ENCODE results near the gene EXOC6. TPM values are rescaled to one million over a fixed set of nuclear protein-coding genes. Genes with fewer than 3 reads are reported as not detected.

EXOC6 gene
- total RNA-seq, 1 experiment from 2014 or later, result 5.9 TPM

DNA sequence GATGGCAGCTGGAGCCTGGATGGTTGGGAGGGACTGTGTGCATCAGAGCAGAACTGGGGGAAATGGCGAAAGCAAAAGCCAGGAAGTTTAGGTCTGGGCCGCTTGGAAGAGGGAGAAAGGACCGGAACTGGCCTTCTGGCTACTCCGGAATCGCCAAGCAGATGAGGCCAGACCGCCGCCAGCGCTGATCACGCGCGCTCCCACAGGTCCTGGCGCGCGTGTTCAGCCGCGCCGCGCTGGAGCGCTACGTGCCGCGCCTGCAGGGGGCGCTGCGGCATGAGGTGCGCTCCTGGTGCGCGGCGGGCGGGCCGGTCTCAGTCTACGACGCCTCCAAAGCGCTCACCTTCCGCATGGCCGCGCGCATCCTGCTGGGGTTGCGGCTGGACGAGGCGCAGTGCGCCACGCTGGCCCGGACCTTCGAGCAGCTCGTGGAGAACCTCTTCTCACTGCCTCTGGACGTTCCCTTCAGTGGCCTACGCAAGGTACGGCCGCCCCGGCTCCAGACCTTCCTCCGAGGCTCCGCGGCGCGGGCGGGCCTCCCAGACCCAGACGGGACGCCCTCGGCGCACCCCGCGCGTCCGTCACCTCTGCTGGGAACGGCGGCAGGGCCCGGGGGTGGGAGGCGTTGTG is 214.3 kb downstream of the EXOC6 start:
- Histone ChIP-seq H3K27ac (no peak overlapping the region), H3K4me3 (no peak overlapping the region), H3K9me3 (replicated peaks) (no peaks in the 10 kb centered on the region), H3K4me1 (peaks cover 3% of the 10 kb centered on the region; the same call in 1 of the 2 replicates), H3K27me3 (no peaks in the 10 kb centered on the region), H3K36me3 (no peaks in the 10 kb centered on the region)
- no peak for DNase-seq

DNA sequence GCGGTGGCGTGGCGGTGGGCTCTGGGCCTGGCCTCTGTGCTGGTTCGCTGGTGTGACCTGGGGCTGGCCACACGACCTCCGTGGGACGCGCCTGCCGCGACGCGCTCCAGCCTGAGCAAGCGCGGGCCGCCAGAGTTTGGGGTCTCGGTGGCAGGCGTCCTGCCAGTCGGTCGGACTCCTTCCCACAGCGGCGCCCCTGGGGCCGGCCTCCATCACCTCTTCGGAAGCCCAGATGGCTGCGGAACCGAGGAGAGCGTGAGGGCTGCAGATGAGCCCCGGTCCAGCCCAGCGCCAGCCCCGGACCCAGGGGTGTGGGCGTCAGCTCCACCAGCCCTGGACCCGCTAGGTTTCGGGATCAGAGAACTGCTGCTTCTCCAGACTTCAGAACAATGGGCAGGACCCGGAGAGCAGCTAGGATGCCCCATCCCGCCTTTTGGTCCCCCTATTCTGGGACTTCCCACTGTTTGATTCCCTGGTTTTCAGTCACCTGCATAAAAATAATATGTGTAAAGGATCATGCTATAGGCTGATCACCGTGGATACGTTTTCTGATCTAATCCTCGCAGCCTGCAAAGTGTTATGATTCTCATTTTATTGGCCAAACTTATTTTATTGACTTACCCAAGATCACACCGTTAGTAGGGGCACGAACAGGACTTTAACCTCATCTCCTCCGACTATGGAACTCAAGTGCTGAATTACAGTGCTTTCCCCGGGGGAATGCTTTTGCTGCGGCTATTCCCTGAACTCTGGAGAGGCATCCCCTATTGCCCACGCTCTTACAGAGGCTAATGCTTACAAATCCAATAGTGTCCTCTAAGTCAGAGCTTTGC is 215.0 kb downstream of the EXOC6 start:
- DNase-seq, result no peak
- Histone ChIP-seq H3K9me3 (replicated peaks) (no peaks in the 10 kb centered on the region), H3K27me3 (no peaks in the 10 kb centered on the region), H3K36me3 (no peaks in the 10 kb centered on the region), H3K4me1 (peaks cover 3% of the 10 kb centered on the region; the same call in 1 of the 2 replicates), H3K27ac (no peak overlapping the region), H3K4me3 (no peak overlapping the region)

DNA sequence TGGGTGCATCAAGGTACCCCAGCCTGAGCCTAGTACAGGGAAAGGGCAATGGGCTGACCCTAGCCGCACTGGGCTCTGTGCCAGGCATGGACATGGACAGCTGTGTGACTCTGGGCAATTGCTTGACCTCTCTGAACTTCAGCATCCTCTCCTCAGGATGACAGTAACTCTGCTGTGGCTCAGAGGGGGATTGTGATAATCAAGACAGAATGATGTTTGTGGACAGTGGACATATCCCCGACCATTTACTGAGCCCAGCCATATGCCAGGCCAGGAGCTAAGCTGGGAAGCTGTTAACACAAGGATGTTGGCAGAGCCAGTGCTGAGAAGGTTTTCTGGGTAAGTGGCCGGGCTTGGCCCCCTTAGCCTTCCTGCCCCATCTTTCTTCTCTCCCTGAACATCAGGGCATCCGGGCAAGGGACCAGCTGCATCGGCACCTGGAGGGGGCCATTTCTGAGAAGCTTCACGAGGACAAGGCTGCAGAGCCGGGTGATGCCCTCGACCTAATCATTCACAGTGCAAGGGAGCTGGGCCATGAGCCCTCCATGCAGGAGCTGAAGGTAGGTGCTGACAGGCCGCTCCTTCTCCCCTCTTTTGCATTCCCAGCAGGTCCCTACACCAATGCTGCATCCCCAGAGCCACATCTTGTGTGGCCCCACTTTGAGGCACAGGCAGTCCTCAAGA is 215.8 kb downstream of the EXOC6 start:
- Histone ChIP-seq H3K4me3 (no peak overlapping the region), H3K4me1 (peaks cover 2% of the 10 kb centered on the region; the same call in 1 of the 2 replicates), H3K36me3 (no peaks in the 10 kb centered on the region), H3K27me3 (no peaks in the 10 kb centered on the region), H3K27ac (no peak overlapping the region), H3K9me3 (replicated peaks) (no peaks in the 10 kb centered on the region)
- no peak for DNase-seq

DNA sequence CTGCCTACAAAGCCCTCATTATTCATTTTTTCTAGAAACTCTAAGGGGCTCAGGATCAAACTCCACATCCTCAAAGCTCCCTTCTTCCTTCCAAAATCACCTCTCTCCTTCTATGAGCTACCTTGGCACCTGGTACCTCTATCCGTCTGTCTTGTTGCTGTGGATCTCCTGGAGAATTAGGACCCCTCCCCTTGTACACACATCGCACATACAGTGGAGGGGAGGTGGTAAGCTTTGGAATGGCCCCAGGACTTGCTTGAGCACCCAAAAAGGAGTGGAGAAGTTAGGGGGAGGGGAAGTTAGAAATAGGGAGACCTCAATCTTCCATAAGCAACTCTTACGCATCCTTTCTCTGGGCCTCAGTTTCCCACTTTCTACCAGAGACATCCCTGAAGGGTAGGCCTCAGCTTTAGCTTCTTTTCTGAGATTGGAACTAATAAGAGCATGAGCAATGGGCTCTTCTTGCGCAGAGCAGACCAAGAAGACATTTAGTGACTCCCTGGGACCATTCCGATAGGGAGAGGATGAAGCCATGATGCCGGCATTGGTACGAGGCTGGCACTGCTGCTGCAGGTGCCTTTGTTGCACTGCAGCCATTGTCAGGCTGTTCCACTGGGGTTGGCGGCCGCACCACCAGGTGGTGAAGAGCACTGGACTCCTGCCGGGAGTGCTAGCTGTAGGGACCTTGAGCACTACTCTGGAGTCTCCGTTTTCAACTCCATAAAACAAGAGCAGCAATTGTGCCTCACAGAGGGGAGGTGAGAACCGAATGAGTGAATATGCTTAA is 216.7 kb downstream of the EXOC6 start:
- Histone ChIP-seq H3K36me3 (no peaks in the 10 kb centered on the region), H3K4me3 (no peak overlapping the region), H3K4me1 (no peaks in the 10 kb centered on the region), H3K27ac (no peak overlapping the region), H3K9me3 (replicated peaks) (no peaks in the 10 kb centered on the region), H3K27me3 (no peaks in the 10 kb centered on the region)
- no peak for DNase-seq

DNA sequence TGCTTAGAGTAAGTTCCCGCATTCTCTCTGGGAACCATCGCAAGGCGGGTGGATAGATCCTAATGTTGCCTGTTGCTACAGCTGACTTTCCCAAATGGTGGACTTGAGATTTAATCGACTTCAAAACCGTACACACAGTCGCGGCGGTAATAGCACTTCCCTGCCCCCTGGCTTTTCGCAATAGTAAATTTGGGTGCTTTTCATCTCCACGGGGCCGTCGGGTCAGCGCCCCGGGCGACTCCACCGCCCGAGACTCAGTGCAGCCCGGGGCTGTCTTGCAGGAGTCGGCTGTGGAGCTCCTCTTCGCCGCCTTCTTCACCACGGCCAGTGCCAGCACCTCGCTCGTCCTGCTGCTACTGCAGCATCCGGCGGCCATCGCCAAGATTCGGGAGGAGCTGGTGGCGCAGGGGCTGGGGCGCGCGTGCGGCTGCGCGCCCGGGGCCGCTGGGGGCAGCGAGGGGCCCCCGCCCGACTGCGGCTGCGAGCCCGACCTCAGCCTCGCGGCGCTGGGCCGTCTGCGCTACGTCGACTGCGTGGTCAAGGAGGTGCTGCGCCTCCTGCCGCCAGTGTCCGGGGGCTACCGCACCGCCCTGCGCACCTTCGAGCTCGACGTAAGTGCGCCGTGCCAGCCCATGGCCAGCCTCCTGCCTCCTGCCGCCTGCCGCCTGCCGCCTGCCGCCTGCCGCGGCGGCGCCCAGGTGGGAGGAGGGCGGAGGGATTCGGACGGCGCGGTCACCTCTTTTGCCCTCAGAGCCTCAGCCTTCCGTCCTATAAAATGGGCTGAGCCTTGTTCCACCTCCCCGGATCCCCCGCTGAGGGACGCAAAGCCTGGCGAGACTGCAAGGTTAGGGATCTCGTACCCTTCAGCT is 217.6 kb downstream of the EXOC6 start:
- Histone ChIP-seq H3K27me3 (no peaks in the 10 kb centered on the region), H3K4me1 (no peaks in the 10 kb centered on the region), H3K9me3 (replicated peaks) (no peaks in the 10 kb centered on the region), H3K36me3 (no peaks in the 10 kb centered on the region), H3K4me3 (no peak overlapping the region), H3K27ac (no peak overlapping the region)
- no peak for DNase-seq

DNA sequence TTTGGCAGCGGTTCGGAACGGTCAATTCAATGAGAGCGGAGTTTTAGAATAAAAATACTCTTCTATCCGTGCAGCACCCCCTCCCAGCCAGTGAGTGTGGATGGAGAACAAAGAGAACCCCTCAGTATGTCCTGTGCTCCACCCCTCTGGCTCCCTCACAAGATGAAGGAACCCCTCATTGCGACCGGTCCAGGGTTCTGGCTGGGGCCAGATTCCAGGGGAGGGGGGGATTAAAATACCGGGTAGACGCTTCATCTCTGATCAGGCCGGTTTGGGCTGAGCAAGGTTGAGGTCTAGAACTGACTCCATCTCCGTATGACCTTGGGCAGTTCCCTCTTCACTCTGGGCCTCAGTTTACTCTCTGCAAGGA is 218.2 kb downstream of the EXOC6 start:
- H3K9me3 ChIP-seq (replicated peaks), result no peaks in the 10 kb centered on the region
- no peaks in the 10 kb centered on the region for H3K36me3 ChIP-seq
- no peak for DNase-seq
- H3K4me3 ChIP-seq, result no peak overlapping the region
- no peak overlapping the region for H3K27ac ChIP-seq
- H3K27me3 ChIP-seq, result no peaks in the 10 kb centered on the region
- no peaks in the 10 kb centered on the region for H3K4me1 ChIP-seq

DNA sequence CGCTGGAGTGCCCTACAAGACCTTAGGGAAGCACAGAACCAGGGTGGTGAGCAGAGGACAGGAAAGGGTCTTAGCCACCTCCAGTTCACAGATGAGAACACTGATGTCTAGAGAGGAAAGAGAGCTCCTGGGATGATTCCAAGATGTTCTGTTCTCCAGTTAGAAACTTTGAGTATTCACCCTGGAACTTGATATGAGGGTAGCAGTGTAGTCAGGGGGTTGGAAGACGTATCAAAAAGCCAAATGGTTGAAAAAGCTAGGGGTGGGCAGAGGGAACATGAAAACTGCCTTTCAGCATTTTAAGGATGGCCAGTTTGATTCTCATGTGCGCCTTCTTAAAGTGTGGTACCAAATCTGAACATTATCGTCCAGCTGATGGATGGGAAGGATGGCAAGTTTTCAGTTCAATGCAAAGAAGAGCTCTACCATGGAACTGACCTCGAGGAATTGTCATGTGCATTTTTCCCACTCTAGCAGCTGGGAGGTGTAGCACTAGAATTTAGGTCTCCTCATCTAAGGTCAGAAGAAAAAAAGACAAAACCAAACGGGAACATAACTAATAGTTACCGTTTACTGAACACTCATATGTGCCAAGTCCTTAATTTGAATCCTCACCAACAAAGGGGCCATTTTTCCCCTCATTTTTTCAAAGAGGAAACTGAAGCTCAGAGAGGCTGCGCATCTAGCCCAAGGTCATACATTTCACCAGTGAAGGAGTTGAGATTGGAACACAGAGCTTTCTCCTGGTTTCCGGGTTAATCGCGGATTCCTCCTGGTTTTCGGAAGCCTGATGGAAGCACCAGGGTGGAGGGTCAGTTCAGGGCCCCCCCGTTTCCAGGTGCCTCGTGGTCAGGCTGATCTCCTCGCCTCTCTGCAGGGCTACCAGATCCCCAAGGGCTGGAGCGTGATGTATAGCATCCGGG is 219.4 kb downstream of the EXOC6 start:
- Histone ChIP-seq H3K27ac (no peak overlapping the region), H3K4me3 (peak overlapping the region; percentile 31), H3K9me3 (replicated peaks) (no peaks in the 10 kb centered on the region), H3K27me3 (no peaks in the 10 kb centered on the region), H3K36me3 (no peaks in the 10 kb centered on the region), H3K4me1 (no peaks in the 10 kb centered on the region)
- no peak for DNase-seq

DNA sequence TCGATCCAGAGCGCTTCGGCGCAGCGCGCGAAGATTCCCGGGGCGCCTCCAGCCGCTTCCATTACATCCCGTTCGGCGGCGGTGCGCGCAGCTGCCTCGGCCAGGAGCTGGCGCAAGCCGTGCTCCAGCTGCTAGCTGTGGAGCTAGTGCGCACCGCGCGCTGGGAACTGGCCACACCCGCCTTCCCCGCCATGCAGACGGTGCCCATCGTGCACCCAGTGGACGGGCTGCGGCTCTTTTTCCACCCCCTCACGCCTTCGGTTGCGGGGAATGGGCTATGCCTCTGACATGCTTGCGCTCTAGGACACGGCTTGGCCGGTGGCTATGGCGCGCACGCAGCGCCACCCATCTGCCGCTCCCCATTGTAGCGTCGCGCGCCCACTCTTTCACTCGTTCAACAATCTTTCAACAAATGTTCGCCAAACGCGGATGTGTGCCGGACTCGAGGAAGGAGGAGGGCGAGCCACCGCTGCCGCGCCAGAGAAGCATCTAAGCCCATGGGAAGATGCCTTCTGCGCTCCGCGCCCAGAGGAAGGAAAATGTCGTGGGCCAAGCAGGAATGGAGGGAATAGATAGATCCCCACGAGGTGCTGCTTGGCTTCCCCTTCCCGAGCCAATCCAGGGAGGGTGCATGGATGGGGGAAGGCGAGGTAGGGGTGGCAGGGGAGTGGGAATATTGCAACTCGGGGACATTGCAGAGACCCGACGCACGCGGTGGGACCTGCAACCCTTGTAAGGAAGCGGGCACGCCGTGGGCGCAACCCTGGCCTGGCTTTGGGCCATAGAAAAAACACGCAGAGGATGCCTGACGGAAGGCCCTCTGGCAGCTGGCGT is 220.3 kb downstream of the EXOC6 start:
- Histone ChIP-seq H3K36me3 (no peaks in the 10 kb centered on the region), H3K4me3 (peak overlapping the region; percentile 31), H3K27me3 (no peaks in the 10 kb centered on the region), H3K4me1 (no peaks in the 10 kb centered on the region), H3K27ac (no peak overlapping the region), H3K9me3 (replicated peaks) (no peaks in the 10 kb centered on the region)
- peak in 1 of 2 experiments; percentile 21 for DNase-seq

DNA sequence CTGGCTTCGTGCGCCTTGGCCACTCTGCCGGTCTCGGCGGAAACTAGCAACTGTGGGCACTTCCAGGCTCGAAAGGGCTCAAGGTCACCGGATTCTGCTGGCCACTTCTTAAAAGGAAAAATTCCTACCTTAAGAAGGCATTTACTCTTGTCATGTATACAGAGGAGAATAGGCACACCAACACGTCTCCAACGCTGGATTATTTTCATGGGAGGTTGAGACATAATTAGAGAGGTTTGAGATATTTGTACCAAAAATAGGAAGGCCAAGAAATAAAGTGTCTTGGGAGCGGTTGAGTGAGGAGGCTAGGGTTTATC is 220.9 kb downstream of the EXOC6 start:
- no peaks in the 10 kb centered on the region for H3K36me3 ChIP-seq
- H3K4me1 ChIP-seq, result no peaks in the 10 kb centered on the region
- no peak for DNase-seq
- no peaks in the 10 kb centered on the region for H3K9me3 ChIP-seq (replicated peaks)
- H3K27me3 ChIP-seq, result no peaks in the 10 kb centered on the region
- H3K4me3 ChIP-seq, result no peak overlapping the region
- no peak overlapping the region for H3K27ac ChIP-seq

DNA sequence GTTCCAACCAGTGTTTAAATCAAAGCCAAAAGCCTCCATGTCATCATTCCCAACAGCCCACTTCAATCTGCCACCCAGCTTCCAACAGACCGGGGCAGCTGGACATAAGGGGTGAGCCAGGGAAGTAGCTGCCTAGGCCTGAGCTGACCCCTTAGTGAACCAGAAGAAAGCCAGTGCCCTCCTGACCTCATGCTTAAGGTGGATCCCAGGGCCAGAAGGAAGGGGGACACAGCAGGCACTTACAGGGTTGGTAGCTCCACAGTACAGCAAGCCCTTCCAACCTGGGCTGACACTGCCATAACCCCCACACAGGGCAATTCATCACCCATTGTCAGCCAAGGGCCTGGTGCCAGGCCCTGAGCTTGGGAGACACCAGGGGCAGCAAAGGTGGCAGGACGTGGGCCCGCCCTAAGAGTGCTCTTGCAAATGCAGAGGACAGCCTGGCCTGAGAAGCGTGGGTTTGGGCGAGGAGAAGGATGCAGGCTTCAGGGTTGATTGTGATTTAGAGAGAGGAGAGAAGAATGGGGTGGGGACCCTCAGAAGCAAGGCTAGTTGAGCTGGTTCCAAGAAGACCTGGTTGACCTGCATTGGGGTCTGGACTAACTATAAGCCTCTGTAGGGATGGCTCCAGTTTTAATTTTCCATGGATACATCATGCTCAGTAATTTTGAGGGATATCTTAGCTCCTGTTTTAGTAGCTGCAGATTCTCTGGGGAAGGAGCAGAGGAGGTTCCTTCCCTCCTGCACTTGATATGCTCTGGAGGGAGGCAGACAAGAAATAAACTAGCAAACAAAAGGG is 222.3 kb downstream of the EXOC6 start:
- no peaks in the 10 kb centered on the region for H3K9me3 ChIP-seq (replicated peaks)
- no peak overlapping the region for H3K27ac ChIP-seq
- no peaks in the 10 kb centered on the region for H3K36me3 ChIP-seq
- no peaks in the 10 kb centered on the region for H3K27me3 ChIP-seq
- H3K4me1 ChIP-seq, result no peaks in the 10 kb centered on the region
- no peak overlapping the region for H3K4me3 ChIP-seq
- DNase-seq, result no peak

DNA sequence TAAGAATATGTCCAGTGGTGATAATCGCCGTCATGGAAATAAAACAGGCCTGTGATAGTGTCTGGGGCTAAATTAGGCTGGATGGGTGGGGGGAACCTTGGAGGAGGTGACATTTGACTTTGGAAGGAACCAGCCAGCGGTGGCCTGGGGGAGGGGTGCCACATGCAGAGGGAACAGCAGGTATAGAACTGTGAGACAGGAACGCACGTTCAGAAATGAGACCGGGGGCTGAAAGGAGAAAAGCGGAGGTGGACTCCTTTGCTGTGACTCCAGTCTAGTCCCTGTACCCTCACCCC is 222.8 kb downstream of the EXOC6 start:
- DNase-seq, result no peak
- Histone ChIP-seq H3K9me3 (replicated peaks) (no peaks in the 10 kb centered on the region), H3K27me3 (no peaks in the 10 kb centered on the region), H3K4me1 (no peaks in the 10 kb centered on the region), H3K4me3 (no peak overlapping the region), H3K27ac (no peak overlapping the region), H3K36me3 (no peaks in the 10 kb centered on the region)

DNA sequence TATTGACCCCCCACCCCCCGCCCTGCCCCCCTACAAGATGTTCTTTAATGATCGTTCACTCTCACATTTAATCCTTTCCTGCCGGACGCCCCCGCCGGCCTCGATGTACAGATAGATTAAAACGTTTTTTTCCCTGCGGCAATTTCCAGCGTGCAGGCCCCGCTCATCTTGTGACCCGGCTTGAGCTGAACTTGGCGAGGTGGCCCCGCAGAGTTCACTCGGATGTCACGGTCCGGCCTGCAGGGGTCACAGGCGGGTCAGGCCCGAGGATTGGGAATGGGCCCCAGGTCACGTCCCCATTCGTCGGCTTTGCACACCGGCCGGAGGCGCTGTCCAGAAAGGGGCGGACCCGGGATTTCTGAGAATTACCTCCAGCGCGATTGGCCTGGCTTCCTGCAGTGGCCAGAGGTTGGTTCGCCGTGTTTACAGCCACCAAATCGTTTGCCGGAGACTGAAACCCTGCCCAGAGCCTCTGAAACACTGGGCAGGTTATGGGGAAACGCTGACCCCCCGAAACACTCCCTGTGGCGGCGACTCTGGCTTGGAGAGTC is 223.4 kb downstream of the EXOC6 start:
- Histone ChIP-seq H3K36me3 (no peaks in the 10 kb centered on the region), H3K4me1 (no peaks in the 10 kb centered on the region), H3K27me3 (no peaks in the 10 kb centered on the region), H3K27ac (no peak overlapping the region), H3K4me3 (no peak overlapping the region), H3K9me3 (replicated peaks) (no peaks in the 10 kb centered on the region)
- no peak for DNase-seq

Data from SJCRH30 (cell line).